GM19025 (cell line): ENCODE measurements around the gene TTYH2.

Experiments used
- ATAC-seq: cut with Tn5 transposase; IDR thresholded peaks from one replicate; pipeline ENCODE4 v1.9.1; 2021; ENCODE audit warnings: mild to moderate bottlenecking, low read depth, moderate library complexity; ENCODE audit not compliant: unreplicated experiment

TTYH2 gene

GRCh38 chr17:74213861-74214391 is 555 bp downstream of the TTYH2 start:
- no peak for ATAC-seq

GRCh38 chr17:74214484-74215341 is 1.3 kb downstream of the TTYH2 start:
- ATAC-seq, result no peak

GRCh38 chr17:74215342-74215727 is 2.0 kb downstream of the TTYH2 start:
- ATAC-seq, result no peak

- no peak for ATAC-seq
These were observed 3.1 kb downstream of the TTYH2 start for GRCh38 chr17:74216505-74216904.

GRCh38 chr17:74217037-74217730 is 3.8 kb downstream of the TTYH2 start:
- no peak for ATAC-seq

- ATAC-seq, result no peak
These were observed 4.5 kb downstream of the TTYH2 start for GRCh38 chr17:74217888-74218287.

GRCh38 chr17:74218436-74218835 is 5.1 kb downstream of the TTYH2 start:
- ATAC-seq, result no peak

GRCh38 chr17:74219576-74220133 is 6.3 kb downstream of the TTYH2 start:
- no peak for ATAC-seq

GRCh38 chr17:74220219-74220618 is 6.8 kb downstream of the TTYH2 start:
- ATAC-seq, result no peak

GRCh38 chr17:74220946-74221818 is 7.8 kb downstream of the TTYH2 start:
- ATAC-seq, result no peak

GRCh38 chr17:74222399-74222798 is 9.0 kb downstream of the TTYH2 start:
- ATAC-seq, result no peak

GRCh38 chr17:74223901-74224300 is 10.5 kb downstream of the TTYH2 start:
- no peak for ATAC-seq

- no peak for ATAC-seq
These were observed 11.8 kb downstream of the TTYH2 start for GRCh38 chr17:74224959-74225725.

- no peak for ATAC-seq
These were observed 12.9 kb downstream of the TTYH2 start for GRCh38 chr17:74226252-74226651.

GRCh38 chr17:74227271-74228080 is 14.1 kb downstream of the TTYH2 start:
- ATAC-seq, result no peak

GRCh38 chr17:74228306-74228978 is 15.1 kb downstream of the TTYH2 start:
- ATAC-seq, result no peak

GRCh38 chr17:74230896-74231295 is 17.5 kb downstream of the TTYH2 start:
- no peak for ATAC-seq
